HG03378 (cell line): ENCODE data around the gene MACF1.

Experiments
- ATAC-seq: cut with Tn5 transposase; IDR thresholded peaks from one replicate; pipeline ENCODE4 v1.9.1; 2021; ENCODE audit warnings: mild to moderate bottlenecking, moderate library complexity; ENCODE audit not compliant: unreplicated experiment

Gene MACF1

DNA sequence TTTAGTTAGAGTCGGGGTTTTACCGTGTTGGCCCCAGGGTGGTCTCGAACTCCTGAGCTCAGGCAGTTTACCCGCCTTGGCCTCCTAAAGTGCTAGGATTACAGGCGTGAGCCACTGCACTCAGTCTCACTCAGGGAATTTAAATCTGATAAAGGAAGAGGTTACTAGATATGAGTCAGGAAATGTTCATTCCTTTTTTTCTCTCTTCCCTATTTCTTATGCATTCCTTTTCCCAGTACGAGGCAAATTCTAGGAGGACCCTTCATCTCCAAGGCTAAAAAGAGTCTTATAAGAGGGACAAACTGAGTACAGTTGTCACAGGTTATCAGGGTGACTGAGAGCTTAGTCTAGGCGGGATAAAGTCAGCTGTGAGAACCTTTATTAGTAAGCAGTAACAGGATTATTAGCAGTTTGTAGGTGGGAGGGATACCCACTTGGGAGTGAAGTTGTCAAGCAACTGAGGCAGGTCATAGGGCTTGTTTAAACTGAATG is 9.1 kb downstream of the MACF1 start:
- ATAC-seq: no peak

DNA sequence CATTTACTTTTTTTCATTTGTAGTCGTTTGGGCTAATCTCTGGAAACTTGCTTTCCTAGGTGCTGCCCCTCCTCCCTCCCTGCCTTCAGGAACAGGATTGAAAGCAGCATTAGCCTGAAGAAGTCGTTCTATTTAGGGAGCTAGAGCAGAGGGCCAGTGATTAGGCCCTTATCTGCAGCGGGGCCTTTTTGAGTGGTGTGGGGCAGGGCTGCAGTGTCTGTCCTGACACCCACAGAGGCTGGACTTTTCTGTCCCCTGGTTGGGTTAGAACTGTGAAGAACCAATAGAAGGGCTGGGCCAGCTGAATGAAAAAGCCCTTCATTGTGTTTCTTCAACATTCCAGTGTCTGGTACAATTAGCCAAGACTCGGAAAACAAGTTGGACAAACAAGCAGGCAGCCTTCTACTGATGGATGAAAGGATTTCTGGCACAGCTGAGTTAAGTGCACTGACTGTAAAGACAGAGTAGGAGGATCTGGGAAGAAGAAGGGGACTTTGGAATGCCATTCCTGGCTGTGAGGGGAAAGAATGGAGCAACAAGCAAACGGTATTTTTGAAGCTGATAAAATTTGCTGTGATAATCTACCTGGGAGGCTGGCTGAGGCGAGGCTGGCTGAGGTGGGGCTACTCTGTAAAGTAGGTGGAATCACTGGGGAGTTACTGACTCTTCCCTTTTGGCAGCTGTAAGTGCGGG is 9.7 kb downstream of the MACF1 start:
- ATAC-seq: no peak

DNA sequence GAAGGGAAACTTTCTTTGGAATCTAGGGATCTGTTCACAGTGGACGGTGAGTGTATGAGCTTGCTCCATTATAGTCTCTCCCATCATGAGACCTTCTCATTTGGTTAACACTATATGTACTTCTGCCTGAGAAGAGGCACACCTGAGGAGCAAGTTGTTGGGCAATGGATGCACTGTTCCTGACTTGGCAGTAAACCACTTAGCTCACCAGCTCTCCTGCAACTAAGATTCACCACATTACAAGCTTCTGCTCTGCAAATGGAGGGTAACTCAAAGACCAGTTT is 10.2 kb downstream of the MACF1 start:
- no peak for ATAC-seq

DNA sequence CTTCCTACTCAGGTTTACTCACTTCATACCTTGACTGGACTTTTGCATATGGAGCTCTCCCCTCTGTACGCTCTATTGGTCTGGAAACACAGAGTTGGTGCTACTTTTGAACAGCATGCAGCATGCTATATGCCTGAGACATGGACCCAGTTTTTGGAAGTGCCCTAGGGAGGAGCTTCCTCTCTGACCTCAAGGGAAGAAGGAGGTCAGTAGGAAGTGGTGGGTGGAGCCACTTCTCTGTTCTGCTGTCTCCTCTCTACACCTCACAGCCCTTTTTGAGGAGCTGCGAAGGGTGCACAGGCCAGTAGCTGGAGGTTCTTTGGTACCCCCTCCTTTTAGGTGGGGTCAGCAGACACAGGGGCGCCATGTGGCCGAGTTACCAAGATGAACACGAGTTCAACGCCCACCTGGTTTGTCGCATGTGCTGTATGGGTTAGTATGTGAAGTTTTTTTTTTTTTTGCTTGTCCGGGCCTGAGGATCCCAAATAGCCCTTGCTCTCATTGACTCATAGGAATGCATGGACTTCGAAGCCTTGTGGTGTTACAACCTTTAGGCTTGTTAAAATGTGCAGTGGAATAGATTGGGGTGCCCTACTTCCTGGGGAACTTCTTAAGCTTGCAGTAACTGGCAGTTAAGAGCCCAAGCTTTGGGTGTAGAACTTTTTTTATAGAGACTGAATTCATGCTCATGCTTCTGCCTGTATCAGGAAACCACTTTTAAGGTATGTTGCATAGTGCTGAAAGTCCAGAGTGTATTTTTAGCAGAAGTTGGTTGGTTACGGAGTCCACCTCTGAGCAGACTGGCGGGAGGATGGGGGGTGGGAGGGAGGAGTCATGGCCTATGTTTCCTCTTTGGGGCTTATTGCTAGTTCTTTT is 10.7 kb downstream of the MACF1 start:
- ATAC-seq: peak; percentile 54

DNA sequence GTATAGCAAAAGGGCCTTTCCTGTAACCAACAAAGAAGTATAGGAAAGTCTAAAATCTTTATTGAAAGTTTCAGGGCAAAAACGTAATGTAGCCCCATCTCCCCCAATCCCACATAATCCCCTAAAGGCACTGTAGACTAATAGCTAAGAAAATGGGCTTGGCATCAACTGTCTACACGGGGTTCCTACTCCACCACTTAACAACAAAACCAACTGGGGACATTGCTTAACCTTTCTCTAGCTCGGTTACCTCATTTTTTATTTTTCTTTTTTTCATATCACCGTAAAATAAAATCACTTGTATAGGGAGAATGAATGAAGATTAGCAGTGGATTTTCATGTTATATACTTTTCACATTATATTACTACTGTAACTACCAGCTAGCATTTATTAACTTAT is 12.3 kb downstream of the MACF1 start:
- ATAC-seq: no peak

DNA sequence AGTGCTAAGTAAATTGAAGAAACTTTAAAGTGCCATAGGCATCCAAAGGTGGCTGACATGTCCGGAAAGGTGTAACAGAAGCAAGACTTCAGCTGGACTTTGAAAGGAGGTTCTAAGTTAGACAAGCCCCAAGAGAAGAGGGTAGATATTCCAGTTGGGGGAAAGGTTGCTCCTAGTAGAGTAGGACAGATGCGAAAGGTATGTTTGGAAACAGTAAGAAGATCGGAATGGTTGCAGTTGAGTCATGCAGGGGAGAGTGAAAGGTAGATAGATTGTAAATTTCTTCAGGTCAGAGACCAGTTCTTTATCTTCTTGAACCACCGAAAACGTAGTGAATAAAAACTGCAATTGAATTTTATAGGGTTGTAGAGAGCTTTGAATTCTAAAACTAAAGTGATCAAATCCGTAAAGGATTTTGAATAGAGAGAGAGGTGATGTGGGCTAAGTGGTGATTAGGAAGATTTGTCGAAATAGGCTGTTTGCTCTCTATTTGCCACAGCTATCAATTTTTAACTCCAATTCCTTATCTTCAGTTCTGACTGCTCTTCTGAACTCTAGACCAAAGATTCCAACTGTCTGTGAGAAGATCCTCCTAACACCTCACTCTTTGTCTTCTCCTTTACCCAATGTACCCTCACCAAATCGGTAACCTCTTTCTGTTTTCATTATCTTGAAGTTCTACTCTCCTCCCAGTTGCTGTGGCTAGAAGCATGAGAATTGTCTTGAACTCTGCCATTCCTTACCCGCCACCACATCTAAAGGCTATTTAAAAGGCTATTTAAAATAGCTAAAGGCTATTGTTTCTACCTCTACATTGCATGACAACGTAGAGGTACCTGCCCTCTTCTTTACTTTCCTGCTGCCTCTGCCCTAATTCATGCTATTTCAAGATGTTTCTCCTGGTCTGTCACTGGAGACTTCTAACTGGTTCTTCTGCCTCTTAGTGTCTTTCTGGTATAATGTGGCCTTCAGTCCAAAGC is 16.7 kb downstream of the MACF1 start:
- ATAC-seq: no peak

DNA sequence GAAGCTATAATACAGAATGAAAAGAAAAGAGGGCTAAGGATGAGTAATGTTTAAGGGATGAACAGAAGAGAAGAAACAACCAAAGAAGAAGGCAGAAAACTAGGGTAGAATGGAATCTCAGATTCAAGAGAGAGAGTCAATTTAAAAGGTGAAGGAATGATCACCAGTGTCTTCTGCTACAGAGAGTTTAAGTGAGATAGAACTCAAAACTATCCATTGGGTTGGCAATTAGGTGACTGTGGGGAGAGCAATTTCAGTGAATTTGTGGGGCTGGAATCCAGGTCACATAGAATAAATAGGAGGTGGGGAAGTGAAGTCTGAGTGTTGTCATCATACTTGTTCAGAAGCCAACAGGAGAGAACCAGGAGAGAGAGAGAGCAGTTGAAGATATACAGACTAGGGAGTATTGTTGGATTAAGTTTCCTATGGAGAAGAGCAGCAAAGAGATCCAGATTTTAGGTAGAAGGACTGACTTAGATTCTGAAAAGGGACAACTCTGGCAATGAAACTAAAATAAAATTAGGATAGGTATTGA is 19.9 kb downstream of the MACF1 start:
- no peak for ATAC-seq

DNA sequence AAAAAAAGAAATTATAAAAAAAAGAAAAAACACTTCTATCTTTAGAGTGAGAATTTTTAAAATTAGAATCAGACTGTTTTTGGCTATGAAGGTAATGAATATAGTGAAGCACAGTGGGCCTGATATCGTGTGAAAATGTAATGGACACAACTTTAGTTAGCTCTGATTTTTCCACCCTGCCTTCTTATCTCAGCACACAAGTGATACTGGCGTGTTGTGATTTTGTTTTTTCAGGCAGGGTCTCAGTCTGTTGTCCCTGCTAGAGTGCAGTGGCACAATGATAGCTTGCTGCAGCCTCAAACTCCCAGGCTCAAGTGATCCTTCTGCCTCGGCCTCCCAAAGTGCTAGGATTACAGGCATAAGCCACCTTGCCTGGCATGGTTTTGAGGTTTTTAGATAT is 22.3 kb downstream of the MACF1 start:
- ATAC-seq: no peak

DNA sequence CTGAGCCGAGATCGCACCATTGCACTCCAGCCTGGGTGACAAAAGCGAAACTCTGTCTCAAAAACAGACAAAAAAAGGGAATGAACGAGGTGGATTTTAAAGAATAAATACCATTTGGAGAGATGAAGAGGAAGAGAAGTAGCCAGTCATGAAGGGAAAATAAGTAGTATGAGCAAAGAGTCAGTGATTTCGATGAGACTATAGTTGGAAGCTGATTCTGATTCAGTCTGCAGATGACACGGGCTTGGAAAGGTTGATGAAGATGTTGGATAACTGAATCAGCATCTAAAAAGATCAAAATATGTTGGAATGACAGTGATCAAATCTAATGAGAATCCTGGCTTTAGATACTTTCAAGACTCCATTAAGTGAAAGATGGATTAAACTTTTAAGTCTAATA is 23.8 kb downstream of the MACF1 start:
- ATAC-seq: no peak

DNA sequence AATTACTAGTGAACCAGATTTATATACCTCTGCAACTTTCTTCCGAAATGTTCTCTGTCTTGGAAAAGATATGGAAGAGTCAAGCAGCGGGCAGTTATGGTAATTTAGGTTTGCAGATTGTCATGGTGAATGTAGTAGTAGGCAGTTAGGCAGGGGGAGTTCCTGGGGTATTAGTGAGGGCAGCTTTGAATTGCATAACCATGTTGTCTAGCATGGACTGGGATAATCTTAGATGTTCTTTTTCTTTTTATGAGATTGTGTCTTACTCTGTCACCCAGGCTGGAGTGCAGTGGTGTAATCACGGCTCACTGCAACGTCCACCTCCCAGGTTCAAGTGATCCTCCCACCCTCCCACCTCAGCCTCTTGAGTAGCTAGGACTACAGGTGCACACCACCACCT is 25.0 kb downstream of the MACF1 start:
- ATAC-seq: no peak

DNA sequence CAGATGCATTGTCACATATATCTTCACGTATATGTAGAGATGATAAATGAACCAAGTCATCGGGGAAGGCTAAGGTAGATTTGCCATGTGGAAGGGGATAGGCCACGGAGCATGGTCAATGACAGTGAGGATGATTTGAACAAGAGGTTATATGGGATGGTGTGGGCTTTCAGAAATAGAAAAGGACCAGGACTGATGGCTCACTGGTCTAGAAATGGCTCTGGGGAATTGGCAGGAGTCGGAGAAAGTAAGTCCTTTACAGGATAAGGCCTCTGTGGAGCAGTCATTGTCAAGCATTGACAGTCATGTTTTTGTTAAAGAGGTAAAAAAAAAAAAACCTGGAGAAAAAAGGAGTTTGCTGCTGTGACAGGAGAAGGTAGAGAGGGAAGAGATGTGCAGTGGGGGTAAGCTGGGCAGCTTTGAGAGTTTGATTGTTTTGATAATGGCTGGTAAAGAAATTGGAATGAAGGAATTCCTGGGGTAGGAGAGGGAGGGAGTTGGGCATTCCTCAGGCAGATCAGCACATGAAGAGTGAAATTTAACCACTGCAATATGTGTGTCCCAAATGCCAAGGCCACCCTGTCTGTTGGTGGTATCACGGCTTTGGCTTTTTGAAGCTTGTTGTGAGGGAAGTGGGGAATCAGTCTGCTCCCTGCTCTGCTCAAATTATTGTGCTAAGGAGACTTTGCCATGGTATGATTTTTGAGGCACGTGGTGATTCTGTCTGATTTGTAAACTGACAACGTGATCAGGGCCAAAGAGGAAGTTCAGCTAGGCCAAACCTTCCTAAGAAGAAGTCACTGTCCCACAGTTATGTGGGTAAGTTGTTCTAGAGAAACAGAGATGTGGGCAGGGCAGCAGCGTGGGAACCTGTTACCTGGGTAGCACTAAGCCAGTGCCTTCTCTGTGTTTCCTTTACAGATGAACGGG is 26.0 kb downstream of the MACF1 start:
- ATAC-seq: peak; percentile 84

DNA sequence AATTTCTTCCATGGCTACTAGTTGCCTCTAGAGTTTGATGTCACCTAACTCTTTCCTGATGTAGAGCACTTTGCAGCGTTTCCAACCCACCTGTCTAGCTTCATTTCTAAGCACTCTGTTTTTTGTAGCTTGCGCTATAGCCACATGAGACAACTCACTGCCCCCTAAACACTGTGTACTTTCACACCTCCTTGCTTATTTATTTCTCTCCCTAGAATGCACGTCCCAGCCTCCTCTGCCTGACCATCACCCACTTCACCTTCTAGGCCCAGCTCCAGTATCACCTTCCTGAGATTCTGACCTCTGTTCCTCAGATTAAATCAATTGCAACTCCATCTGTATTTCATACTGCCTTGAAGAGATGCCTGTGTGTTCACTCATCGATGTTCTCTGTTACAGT is 32.5 kb downstream of the MACF1 start:
- ATAC-seq: no peak

DNA sequence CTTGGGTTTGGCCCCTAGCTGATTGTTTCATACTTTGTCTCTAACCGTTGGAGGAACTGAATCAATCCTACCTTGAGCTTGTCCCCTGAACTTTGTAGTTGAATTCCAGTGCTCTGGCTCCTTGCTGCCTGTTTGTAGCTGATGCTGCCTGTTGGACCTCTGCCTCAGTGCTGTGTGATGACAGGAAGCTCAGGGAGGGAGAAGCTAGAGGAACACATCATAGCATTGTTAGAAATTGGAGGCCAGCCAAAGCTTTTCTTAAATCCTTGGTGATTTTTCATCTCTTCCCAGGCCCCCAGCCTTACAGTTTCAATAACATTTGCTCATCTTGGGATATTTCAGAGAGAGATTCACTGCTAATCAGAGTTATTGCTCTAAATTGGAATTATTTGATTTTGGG is 34.0 kb downstream of the MACF1 start:
- ATAC-seq: no peak

DNA sequence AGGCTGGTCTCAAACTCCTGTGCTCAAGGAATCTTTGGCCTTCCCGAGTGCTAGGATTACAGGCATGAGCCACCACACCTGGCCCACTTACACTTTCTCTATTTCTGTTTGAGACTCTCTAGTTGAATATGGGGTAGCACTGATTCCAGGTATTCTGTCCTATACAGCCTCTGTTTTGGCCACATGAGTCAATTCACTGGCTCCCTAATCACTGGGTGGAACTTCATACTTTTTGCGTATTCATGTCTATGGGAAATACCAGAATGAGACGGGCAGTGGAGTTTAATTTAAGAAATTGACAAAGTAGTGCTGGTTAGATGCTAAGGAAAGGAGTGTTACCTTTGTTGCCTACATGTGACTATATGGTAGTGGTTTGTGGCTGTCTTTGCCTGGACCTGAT is 35.5 kb downstream of the MACF1 start:
- ATAC-seq: no peak

DNA sequence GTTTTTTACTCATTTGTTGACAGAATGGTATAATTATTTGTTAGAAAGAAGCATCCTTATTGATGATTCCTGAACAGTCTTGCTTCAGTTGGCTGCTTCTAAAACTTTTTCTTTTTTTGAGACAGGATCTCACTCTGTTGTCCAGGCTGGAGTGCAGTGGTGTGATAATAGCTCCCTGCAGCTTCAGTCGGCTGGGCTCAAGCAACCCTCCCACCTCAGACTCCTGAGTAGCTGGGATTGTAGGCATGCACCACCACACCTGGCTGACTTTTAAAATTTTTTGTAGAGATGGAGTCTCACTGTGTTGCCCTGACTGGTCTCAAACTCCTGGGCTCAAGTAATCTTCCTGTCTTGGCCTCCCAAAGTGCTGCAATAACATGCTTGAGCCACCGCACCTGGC is 38.8 kb downstream of the MACF1 start:
- no peak for ATAC-seq

DNA sequence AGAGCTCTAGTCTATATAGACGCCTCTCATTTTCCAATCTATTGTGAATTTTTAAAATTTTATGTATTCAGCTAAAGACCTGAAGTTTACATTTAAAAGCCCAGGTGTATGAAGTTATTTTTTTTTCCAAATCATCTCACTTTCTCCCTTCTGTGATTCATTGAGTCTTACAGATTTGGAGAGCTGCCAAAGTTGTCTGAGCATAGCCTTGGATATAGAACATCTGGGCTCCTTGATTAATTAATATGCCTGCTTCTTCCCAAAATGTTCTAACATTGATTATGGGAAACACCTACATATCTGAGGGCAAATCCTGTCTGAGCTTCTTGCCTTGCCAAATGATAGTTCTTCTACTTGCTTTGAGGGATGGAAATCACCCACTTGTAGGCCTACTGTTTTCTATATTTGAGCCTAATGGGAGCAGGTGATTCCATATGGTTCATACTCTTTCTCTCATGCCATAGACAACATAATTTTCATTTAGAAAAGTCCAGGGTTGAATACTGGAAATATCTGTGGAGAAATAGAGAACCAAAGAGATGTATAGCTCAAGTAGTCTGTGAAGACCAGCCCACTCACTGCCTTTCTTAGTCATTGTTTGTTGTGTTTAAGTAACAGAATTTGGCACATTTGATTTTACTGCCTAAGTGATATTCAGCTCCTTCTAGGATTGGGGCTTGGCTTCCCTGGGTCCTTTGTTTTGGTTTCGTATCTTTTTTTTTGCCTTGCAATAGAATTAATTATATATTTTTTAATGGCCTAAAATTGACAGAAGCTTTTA is 46.2 kb downstream of the MACF1 start:
- no peak for ATAC-seq

DNA sequence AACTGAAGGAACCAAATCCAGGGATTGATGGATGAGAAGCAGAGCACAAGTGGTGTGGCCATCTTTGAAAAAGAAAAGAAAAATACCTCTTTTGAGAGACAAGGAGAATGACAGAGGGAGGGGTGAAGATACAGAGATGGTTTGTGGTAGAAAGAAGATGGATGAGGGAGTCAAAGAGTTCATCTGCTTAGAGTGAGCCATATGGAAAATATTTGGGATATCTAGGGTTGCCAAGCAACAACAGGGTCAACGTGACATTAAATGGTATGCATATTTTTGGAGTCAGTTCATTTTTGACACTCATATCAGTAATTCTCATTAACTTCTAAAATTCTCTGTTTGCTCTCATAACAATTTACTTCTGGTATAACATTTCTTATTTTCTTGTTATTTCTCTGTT is 50.7 kb downstream of the MACF1 start:
- no peak for ATAC-seq

DNA sequence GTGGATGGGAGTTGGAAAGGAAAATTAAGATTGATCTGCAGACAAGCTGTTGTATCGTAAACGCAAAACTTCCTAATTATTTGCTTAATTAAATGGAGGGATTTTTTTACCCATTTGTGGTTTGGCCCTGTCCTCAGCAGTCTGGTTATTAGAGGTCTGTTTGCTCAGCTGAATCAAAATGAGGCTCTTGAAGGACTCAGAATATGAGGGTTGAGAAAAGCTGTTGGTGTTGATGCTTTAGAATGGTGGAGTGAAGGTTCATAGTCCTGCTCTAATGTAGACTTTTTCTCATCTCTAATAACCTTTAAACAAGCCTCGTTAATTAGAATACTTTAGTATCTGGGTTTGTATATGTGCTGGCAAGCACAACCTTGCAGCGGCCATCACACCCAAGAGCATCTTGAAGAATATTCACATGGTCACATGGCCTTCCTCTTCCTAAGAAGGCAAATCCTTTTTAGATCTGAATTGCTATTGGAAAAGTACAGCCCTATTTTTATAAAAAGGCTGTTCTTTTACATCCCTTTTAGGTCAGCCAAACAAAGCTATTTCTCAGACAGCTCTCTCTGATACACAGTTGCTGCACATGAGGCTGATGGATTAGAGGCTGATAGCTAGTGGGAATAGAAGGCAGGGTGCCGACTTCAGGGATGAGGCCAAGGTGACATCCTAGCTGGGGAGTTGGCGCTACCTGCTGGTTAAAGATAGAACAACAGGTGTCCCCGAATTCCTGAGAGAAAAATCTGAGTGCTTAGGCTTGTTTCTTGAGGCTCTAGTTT is 53.8 kb downstream of the MACF1 start:
- ATAC-seq: no peak

DNA sequence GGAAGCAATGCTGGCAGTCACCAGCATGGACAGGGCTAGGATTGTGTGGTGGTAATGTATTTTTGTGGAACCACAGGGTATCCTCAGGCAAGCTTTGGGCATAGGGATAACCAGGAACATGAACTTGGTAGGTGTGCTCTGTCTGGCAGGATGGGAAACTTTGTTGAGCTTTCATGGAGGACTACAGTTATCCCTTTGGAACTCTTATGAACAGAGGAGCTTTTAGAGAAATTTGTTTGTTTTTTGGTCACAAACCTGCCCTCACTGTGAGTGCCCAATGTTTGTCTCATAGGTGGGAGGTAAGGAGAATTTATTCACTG is 54.4 kb downstream of the MACF1 start:
- ATAC-seq: no peak
